ENCODE measurements around the gene CACNA2D3.

Gene CACNA2D3

DNA sequence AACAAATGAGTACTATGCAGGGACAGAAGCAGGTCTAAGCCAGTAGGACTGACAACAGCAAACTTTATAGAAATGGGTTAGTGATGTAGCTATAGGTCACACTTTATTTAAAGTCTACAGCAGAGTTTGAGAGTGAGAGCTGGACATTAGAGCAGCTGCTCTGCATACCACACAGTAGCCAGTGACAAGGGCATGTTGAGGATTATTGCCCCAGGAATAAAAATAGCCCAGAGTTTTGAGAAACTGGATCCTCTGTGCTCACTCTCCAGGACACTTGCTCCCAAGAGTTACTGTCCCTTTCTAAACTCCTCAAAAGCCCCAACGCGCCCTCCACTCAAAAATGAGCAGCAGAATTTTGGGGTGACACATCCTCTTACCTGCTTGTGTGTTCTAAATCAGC, 784.4 kb downstream of the CACNA2D3 start:
- DNase-seq = no peak

DNA sequence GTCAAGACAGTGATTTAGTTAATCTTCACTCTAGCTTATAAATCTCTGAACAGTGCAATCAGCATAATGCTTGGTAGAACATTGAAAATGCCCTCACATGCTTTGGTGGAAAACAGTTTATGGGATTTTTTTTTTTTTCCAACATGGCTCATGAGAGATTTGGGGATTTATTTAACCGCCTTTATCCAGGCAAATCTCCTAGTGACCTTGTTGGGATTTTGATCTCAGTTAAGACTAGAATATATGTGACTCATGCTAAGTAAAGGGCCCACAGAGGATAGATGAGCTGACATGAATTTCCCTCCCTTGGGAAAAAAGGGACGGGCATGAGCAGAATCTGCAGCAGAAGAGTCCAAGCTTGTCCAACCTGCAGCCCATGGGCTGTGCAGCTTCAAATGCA, 786.8 kb downstream of the CACNA2D3 start:
- DNase-seq = no peak

DNA sequence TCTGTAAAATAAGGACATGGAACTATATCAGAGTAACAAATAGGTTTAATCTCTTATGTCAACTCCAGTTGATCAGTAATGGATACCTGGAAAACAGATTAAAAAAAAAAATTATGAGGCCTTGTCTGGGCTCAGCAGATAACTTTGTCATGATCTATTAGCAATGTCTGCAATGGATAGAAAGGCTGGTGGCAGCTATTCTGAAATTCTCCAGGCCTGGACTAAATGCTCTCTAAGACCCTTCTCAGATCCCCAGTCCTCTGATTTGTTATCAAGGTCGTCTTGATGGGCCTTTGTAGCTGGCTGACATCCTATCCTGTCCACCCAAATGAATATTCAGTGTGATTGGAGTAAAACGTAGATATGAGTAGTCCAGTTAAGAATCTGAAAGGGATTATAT, 791.8 kb downstream of the CACNA2D3 start:
- DNase-seq = no peak

GRCh38 chr3:54915181-54915580, 792.8 kb downstream of the CACNA2D3 start:
- DNase-seq = no peak

GRCh38 chr3:54915976-54916375, 793.6 kb downstream of the CACNA2D3 start:
- no peak for DNase-seq

DNA sequence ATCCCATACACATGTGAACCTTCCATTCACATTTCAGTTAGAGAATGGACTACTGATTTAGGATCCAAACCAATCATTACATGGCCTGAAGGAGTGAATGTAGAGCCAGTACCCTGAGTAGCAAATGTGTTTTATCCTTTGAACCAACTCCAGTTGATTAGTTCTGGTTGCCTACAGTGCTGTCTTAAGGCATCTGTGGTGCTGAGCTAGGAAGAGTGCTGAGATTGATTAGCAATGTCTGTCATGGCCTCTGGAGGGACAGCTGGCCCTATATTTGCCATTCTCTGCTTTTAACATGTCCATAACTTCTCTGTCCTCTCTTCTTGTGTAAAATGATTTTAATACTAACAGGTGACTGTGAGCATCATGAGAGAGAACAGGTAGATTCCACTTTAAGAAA, 794.4 kb downstream of the CACNA2D3 start:
- no peak for DNase-seq

DNA sequence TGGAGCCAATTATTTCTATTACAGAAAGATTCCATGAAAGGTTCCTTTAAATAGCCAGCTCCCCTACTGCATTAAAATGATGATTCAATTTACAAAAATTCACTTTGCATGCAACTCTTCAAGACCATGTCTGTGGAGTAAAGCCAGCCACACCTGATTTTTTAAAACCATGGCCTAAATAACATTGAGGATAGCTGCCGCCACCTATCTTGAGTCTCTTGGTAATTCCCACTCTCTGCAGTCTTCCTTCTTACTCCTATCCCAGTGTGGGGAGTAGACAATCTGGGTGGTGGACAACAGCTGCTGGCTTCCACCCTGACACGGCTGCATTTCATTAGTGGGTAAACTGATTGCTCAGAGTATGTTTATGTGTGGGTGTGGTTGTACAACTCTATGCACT, 794.8 kb downstream of the CACNA2D3 start:
- DNase-seq = no peak

- no peak for DNase-seq
Measured at GRCh38 chr3:54917862-54918261, 795.5 kb downstream of the CACNA2D3 start.

GRCh38 chr3:54918516-54918915, 796.2 kb downstream of the CACNA2D3 start:
- DNase-seq = no peak

- DNase-seq = no peak
Measured at GRCh38 chr3:54928046-54928770, 805.9 kb downstream of the CACNA2D3 start, which contains the start of gene LRTM1. Gene LRTM1 (minus strand): TSS chr3:54928059. CDS start chr3:54927911, 148 bp downstream.

- no peak for DNase-seq
Measured at GRCh38 chr3:54931182-54931581, 808.8 kb downstream of the CACNA2D3 start.

GRCh38 chr3:54932606-54933005, 810.3 kb downstream of the CACNA2D3 start:
- DNase-seq = no peak

DNA sequence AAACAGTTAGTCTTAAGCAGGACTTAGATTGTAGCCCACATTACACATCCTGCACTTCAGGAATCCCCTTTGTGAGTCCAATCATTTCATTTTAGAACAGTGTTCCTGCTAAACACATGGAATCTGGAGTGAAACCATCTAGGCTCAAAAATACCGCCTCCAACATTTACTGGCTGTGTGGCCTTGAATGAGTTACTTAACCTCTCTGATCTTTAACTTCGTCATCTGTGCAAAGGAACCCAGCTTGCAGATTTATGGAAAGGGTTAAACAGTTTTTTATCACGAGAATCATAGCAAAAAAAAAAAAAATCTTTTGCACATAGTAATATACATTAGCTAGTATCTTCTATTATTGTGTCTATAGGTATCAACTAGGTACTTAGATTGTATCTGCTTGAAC, 813.5 kb downstream of the CACNA2D3 start:
- DNase-seq = no peak

GRCh38 chr3:54936561-54936960, 814.2 kb downstream of the CACNA2D3 start:
- no peak for DNase-seq

- DNase-seq = no peak
Measured at GRCh38 chr3:54939557-54940300, 817.4 kb downstream of the CACNA2D3 start.

GRCh38 chr3:54940971-54941370, 818.6 kb downstream of the CACNA2D3 start:
- no peak for DNase-seq

DNA sequence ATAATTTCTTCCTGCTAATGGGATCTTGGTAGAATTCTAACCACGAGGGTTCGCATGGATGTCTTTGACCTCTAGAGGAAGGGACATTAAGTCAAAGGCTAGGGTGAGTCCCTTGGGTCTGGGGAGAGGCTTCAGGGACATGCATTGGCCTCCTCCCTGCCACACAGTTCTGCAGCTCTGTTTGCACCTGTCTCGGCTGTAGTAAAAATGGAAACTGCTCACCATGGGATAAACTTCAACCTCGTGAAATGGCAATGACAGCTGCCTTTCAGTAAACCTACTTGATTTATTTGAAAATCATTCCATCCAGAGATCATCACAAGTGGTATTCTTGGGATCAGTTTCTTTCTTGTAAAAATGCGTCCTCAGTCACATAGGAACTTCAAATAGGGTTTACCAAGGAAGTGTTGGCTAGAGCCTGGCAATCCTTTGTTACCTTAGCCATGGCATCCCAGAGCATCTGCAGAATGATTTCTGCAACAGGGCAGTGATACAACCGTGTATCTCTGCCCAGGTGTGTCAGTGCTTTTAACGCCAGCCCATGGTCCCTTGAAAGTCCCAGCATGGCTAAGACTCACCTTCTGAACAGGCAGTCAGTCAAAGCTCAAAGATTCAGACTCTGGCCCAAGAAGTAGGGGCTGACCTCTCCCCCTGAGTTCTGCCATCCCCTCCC, 819.5 kb downstream of the CACNA2D3 start:
- DNase-seq = no peak

- DNase-seq = no peak
Measured at GRCh38 chr3:54949491-54950044, 827.2 kb downstream of the CACNA2D3 start.

- DNase-seq = no peak
Measured at GRCh38 chr3:54950391-54951003, 828.1 kb downstream of the CACNA2D3 start.

DNA sequence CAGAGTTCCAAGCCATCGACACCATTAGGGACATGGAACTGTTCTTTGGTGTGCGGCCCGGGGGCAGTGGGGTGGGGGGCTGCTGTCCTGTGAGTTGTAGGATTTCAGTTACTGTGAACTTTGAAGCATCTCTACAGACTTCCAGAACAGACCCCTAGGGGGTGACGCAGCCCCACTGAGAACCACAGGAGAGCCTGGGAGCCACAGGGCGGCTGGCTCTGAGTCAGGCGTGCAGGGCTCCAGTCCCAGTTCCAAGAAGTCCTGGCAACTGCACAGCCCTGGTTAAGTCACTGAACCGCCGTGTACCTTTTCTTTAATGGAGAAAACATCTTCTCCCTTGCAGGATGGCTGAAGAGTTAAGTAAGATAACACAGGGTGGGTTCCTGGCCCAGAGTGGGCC, 829.1 kb downstream of the CACNA2D3 start:
- DNase-seq = no peak

DNA sequence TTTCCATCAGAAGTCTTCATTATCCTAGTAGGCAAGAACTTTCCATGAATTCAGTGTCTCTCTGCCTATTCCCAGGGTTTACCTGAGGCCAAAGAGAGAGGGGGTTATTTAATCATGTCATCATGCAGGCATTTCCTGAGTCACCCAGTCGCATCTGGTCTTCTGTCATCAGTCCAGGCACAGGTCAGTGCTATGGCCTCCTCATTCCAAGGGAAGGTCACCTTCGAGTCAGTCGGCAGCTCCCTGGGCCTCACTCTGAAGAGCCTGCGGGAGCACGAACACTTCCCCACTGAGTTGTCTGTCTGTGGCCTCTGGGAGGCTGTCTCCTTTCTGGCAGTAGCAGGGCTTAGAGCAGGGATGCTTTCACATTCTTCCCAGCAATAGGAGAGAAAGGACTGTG, 831.7 kb downstream of the CACNA2D3 start:
- no peak for DNase-seq

DNA sequence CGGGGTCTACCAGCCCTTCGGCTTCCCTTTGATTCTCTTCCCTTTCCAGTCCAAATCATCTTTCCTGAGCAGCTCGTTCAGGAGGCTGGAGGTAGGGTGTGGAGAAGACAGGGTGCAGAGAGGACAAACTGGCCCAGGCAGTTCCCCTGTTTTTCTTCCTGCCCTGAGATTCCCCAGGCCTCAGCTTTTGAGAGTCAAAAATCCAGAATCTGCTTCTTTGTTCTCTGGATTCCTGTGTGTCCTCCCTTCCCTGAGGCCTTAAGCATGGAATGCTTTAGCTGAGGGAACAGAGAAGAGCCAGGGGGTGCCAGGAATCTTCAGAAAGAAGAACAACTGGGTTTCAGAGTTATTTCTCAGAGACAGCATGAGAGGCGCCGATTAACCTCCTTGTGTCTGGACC, 832.2 kb downstream of the CACNA2D3 start:
- no peak for DNase-seq

GRCh38 chr3:54955496-54955895, 833.1 kb downstream of the CACNA2D3 start:
- DNase-seq = no peak
